Right ventricle myocardium superior (tissue), 1 donor: ENCODE measurements around the gene NOS1AP. TPM values are rescaled to one million over a fixed set of nuclear protein-coding genes. Genes with fewer than 3 reads are reported as not detected.
"Not testable (repeated sequence)": the region's sequence is repeated elsewhere in the genome, so short reads cannot be mapped to it uniquely, and the experiment has no call there.

Experiments used
- ATAC-seq: fragments of 200-7000 bp; cut with Tn5 transposase; one replicate; pipeline ENCODE4 v1.9.1; 2020; ENCODE audit warnings: mild to moderate bottlenecking; ENCODE audit not compliant: poor library complexity
- DNase-seq: peaks from one replicate; pipeline ENCODE4 v3.0.0-alpha.2; 2020
- intact Hi-C: fragments of 100-400 bp; cut with DNase I; formaldehyde crosslinking; loops from one replicate; pipeline ENCODE4 v1.11.2; 2022
- total RNA-seq: library from RNA; stranded (reverse); fragmentation: NEBNext Ultra II Directional; extraction: Animal tissue kit (Norgen Biotek cat#: 25700); gene quantifications from one replicate; pipeline ENCODE4 v1.2.1, GENCODE V29; 2021
- donor health status: DM: no; HTN: yes; CAD: no; lungs with severe emphysema.

Gene NOS1AP
- total RNA-seq, 1 donor from 2014 or later, result 4.6 TPM

DNA sequence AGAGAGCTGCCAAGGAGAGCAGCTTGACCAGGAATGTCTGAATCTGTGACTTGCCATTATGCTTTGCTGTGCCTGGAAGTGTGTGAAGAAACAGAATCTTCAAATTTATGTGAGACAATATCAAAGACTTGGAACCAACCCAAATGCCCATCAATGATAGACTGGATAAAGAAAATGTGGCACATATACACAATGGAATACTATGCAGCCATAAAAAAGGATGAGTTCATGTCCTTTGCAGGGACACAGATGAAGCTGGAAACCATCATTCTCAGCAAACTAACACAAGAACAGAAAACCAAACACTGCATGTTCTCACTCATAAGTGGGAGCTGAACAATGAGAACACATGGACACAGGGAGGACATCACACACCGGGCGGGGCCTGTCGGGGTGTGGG, 15.5 kb upstream of the NOS1AP start:
- ATAC-seq, DNase-seq, intact Hi-C loops: not testable (repeated sequence)

- no peak for DNase-seq
- intact Hi-C loops, result loop anchor here (5.0 kb wide), 2 partner anchors 222 to 342 kb away; no protein-coding TSS in a partner anchor
- ATAC-seq, result no peak
These were observed 14.4 kb upstream of the NOS1AP start for GRCh38 chr1:162055062-162055461.

- intact Hi-C loops, result loop anchor here (5.0 kb wide), 2 partner anchors 221 to 341 kb away; no protein-coding TSS in a partner anchor
- peak; percentile 52 for DNase-seq
- peak; percentile 97 for ATAC-seq
These were observed 13.4 kb upstream of the NOS1AP start for GRCh38 chr1:162056043-162056442.

DNA sequence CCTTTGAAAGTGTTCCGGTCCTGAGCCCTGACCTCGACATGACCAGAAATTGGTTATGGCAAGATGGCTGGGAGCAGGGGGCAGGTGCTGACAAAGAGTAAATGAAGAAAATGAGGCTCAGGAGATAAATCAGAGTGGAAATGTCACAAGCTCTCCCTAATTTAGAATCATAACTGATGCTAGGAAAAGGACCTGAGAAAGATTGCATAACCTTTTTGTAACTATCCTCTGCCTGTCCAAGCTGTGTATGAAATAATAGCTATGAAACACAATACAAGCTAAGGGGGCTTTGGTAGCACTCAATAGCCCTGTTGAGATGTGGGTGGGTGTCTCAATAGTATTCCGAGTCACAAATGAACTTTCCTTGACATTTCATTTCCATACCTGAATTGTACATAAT, 12.9 kb upstream of the NOS1AP start:
- intact Hi-C loops, result loop anchor here (5.0 kb wide), 2 partner anchors 221 to 341 kb away; no protein-coding TSS in a partner anchor
- no peak for ATAC-seq
- no peak for DNase-seq

DNA sequence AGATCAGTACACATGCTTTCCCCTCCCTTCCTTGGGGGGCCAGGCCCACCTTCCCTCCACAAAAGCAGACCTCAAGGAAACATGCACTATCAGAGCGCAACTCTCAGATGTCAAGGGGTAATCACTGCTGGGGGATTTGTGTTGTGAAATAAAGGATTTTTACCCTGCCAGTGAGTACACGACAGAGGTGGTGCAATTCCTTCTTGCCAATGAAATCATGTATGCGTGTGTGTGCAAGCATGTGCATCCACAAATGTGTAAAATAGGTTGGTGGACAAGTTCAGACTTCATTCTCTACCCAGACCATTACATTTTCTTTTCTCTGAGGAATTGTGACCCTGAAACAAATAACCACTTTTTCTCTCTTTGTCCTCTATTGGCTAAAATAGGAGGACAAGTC, 9.8 kb upstream of the NOS1AP start:
- intact Hi-C loops, result loop anchor here (5.0 kb wide), 2 partner anchors 218 to 338 kb away; no protein-coding TSS in a partner anchor
- DNase-seq (no peak), ATAC-seq (no peak)

- DNase-seq (no peak), ATAC-seq (no peak)
- intact Hi-C loops, result no loop called here
These were observed 9.2 kb upstream of the NOS1AP start for GRCh38 chr1:162060314-162060713.

- intact Hi-C loops, result no loop called here
- DNase-seq (peak; percentile 46), ATAC-seq (peak; percentile 86)
These were observed 6.9 kb upstream of the NOS1AP start for GRCh38 chr1:162062542-162063015.

GRCh38 chr1:162065016-162065415, 4.5 kb upstream of the NOS1AP start:
- ATAC-seq (no peak), DNase-seq (no peak)
- intact Hi-C loops, result no loop called here

DNA sequence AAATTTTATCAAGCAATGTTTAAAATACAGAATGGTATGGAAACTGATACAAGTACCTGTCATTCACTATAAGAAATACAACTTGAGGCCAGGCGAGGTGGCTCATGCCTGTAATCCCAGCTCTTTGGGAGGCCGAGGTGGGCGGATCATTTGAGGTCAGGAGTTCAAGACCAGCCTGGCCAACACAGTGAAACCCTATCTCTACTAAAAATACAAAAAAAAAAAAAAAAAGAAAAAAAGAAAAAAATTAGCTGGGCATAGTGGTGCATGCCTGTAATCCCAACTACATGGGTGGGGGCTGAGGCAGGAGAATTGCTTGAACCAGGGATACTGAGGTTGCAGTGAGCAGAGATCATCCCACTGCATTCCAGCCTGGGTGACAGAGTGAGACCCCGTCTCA, 2.7 kb upstream of the NOS1AP start:
- DNase-seq, ATAC-seq, intact Hi-C loops: not testable (repeated sequence)

GRCh38 chr1:162067466-162067865, 2.0 kb upstream of the NOS1AP start:
- intact Hi-C loops, result no loop called here
- ATAC-seq (no peak), DNase-seq (no peak)

DNA sequence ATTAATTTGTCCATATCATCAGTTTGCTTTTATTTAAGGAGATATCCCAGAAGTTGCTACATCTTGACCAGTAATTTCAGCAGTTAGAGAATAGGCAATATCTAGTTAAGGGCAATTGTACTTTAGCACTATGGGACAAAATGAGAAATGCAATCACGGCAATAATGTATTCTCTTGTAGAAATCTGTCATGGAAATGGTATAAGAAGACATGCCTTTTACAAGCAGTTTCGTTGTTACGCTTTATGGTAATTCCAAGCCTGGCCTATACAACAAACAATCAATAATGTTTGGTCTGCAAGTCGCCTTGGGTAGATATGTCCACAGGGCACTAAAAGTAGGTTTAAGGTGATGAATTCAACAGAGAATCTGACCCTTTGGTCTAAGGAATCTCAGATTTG, 1.2 kb upstream of the NOS1AP start:
- no peak for ATAC-seq
- no peak for DNase-seq
- intact Hi-C loops, result no loop called here

- no peak for ATAC-seq
- intact Hi-C loops, result no loop called here
- no peak for DNase-seq
These were observed 730 bp downstream of the NOS1AP start for GRCh38 chr1:162070094-162070748.

- intact Hi-C loops, result no loop called here
- DNase-seq (no peak), ATAC-seq (no peak)
These were observed 1.3 kb downstream of the NOS1AP start for GRCh38 chr1:162070825-162071224.

- no peak for ATAC-seq
- intact Hi-C loops, result no loop called here
- DNase-seq, result no peak
These were observed 3.2 kb downstream of the NOS1AP start for GRCh38 chr1:162072740-162073139.

- ATAC-seq, result no peak
- intact Hi-C loops, result no loop called here
- no peak for DNase-seq
These were observed 5.0 kb downstream of the NOS1AP start for GRCh38 chr1:162074276-162075005.

DNA sequence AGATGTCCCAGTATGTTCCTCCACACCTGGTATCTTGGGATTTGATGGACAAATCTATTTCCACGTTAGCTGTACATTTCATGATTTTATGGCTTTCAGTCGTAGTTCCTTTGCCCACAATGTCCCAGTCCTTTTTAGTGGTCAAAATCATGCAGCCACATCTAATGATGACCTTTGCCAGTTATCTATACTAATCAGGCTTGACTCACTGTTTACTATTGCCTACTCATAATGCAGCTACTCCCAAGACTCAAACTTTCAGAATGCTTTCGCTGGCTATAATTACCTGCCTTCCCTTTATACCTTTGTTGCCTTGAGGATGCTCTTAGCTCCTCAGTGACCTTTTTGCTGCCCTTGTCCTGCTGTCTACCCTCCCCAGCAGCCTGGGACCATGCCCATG, 6.4 kb downstream of the NOS1AP start:
- intact Hi-C loops, result no loop called here
- no peak for ATAC-seq
- DNase-seq, result no peak

DNA sequence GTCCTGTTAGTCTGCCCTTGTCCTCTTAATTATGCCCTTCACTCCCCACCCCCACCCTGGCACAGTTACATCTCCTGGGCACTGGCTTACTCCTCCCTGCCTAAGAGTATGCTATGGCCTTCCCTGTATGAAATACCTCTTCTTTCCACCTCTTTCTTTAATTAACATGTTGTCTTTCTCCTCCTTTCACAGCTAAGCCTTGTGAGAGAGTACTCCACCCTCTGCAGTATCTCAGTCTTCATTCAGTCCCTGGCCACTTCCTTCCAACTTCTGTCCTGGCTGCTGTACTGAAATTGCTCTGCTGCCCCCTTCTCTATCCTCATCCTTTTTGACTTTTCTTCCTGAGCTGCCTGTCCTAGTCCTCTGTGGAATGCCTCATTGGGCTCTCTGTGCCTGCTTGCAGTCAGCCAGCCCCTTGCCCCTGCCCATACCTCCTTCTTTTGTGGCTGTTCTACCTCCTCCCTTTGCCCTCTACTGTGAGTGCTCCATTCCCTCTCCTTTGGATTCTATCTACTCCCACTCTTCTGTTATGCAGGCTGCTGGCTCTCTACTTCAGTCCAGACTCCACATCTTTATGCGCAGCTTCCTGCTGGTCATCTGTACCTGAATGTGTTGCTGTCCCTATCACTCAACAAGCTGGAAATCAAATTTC, 8.3 kb downstream of the NOS1AP start:
- intact Hi-C loops, result no loop called here
- ATAC-seq (no peak), DNase-seq (no peak)

DNA sequence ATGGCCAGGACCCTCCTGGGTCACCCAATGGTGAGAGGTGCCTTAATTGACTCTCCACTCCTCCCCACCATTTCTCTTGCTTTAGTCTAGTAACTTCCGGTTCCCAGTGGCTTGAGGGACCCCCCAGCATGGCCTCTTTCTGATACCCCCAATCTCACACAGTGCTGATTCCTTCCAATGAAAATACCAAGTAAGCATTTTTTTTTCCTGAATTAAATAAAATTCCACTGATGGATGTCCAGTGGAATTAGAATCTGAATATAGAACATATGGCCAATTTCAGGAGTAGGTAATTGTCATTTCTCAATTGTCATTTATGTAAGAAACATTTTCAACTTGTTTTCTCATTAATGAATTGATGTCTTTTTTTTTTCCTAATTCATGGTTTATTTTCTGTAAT, 9.5 kb downstream of the NOS1AP start:
- intact Hi-C loops, result no loop called here
- ATAC-seq (no peak), DNase-seq (no peak)

DNA sequence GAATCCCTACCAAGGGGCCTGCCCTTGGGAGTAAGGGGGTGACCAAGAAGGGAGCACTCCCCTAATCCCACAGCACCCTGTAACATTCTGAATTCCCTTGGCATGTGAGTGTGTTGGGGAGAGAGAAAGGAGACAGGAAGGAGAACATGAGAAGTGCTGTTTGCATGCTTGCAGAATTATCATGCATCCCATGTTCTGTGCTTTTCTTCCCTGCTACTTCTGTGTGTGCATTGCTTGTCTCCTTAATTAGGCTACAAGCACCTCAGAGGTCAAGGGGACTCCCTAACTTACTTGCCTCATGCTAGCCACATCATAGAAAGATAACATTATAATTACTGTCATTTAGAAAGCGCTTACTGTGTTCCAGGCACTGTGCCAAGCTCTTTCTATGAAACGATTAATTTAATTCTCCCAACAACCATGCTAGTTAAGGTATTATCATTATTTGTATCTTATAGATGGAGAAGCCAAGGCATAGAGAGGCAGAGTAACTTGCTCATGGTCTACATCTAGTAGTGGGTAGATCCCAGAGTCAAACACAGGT, 11.1 kb downstream of the NOS1AP start:
- no peak for ATAC-seq
- DNase-seq, result no peak
- intact Hi-C loops, result no loop called here
